Lower leg skin (tissue), 4 donors: ENCODE measurements around the gene GPR162. TPM values are rescaled to one million over a fixed set of nuclear protein-coding genes. Genes with fewer than 3 reads are reported as not detected.

Experiments
- DNase-seq, 2 donors: peaks; one replicate each; pipeline ENCODE4 v3.0.0-alpha.2; 2019; ENCODE audit warnings: low spot score in 2 of 2
- H3K4me3 ChIP-seq: fragments of 200-600 bp; sonication (generic); 2 replicates; pipeline ENCODE4 v1.5.1; 2017; ENCODE audit warnings: mild to moderate bottlenecking, low read depth; ENCODE audit not compliant: poor library complexity, severe bottlenecking
- POLR2A ChIP-seq, 2 donors: fragments of 450-650 bp; IDR thresholded peaks; one replicate each; pipeline ENCODE4 v1.6.1; 2016 to 2017; ENCODE audit warnings: antibody characterized with exemption in 2 of 2, mild to moderate bottlenecking in 1 of 2, moderate library complexity in 1 of 2
- WGBS, 2 donors: methylation state at CpG; one replicate each; pipeline ENCODE4 v1.1.5; 2018; 5-methylcytosine and 5-hydroxymethylcytosine counted together
- intact Hi-C: fragments of 100-400 bp; cut with DNase I; formaldehyde crosslinking; loops from one replicate; pipeline ENCODE4 v1.15.0; 2023; ENCODE audit warnings: low total_unique reads
- total RNA-seq, 4 donors: library from RNA; depleted of rRNA; stranded (reverse); fragments of >200 nt; gene quantifications; one replicate each; pipeline ENCODE4 v1.1.0, GENCODE V29; 2016
- TF ChIP-seq, protein P1 (sequence below), 3 donors: fragments of 450-650 bp; IDR thresholded peaks; one replicate each; pipeline ENCODE4 v1.5.1; 2016; ENCODE audit warnings: antibody characterized with exemption in 3 of 3, mild to moderate bottlenecking in 3 of 3, moderate library complexity in 2 of 3

GPR162 gene
- total RNA-seq, 4 donors from 2014 or later, result 0.65 to 1.4 (median 1.3) TPM; not detected in 1

DNA sequence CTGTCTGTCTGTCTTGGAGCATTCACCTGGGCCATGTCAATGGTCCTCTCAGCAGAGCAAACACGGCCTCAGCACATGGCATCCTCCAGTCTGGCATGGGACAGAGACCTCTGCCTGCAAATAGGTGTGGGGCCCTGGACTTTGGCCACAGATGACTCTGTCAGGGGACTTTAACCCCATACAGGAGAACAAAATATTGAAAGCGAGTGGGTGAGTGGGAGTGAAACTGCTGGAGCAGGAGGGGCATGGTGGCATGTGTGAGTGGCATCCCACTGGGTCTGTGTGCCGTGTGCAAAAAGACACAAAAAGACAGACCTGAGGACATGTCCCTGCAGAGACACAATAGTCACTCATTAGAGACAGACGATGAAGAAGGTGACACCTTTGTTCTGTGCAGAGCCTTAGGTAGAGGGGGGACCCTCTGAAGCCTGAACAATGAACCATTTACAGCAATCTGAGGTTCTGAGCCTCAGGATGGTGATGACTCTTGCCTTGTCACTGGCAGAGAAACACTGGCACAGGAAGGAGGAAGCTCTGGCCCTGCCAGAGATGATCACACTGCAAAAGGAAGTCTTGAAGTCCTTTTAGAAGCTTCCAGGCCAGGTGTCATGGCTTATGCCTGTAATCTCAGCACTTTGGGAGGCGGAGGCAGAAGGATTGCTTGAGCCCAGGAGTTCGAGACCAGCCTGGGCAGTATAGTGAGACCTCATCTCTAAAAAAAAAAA is 41.8 kb upstream of the GPR162 start:
- intact Hi-C loops, result loop anchor here (2.0 kb wide), 1 partner anchor 25 kb away; no protein-coding TSS in a partner anchor
- no peak overlapping the region for H3K4me3 ChIP-seq
- TF ChIP-seq, protein P1, sequence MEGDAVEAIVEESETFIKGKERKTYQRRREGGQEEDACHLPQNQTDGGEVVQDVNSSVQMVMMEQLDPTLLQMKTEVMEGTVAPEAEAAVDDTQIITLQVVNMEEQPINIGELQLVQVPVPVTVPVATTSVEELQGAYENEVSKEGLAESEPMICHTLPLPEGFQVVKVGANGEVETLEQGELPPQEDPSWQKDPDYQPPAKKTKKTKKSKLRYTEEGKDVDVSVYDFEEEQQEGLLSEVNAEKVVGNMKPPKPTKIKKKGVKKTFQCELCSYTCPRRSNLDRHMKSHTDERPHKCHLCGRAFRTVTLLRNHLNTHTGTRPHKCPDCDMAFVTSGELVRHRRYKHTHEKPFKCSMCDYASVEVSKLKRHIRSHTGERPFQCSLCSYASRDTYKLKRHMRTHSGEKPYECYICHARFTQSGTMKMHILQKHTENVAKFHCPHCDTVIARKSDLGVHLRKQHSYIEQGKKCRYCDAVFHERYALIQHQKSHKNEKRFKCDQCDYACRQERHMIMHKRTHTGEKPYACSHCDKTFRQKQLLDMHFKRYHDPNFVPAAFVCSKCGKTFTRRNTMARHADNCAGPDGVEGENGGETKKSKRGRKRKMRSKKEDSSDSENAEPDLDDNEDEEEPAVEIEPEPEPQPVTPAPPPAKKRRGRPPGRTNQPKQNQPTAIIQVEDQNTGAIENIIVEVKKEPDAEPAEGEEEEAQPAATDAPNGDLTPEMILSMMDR (IDR thresholded peaks at IDR 0.05), result no peak
- no peak for TF ChIP-seq POLR2A (IDR thresholded peaks at IDR 0.05)
- WGBS, 2 donors, result 75 to 76% methylated on average over 6 of the region's 6 CpGs
- no peak for DNase-seq

DNA sequence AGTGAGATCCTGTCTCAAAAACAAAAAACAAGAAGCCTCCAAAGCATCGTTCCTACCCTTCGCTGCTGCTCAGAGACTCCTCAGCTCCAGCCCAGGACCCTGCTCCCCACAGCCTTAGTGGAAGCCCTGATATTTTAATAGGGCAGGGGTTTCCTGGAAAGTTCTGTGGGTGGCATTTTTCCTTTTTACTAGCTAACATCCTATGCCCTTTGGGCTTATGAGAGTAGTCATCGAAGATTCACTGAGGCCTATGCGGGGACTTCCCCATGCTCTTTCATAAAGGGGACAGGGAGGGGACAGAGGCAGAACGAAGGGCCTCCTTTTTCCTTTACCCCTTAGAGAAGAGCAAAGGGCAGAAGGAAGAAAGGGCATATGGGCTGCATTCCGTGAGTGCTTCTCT is 41.0 kb upstream of the GPR162 start:
- intact Hi-C loops, result no loop called here
- 89 to 91% methylated on average over 6 of the region's 6 CpGs for WGBS, 2 donors

DNA sequence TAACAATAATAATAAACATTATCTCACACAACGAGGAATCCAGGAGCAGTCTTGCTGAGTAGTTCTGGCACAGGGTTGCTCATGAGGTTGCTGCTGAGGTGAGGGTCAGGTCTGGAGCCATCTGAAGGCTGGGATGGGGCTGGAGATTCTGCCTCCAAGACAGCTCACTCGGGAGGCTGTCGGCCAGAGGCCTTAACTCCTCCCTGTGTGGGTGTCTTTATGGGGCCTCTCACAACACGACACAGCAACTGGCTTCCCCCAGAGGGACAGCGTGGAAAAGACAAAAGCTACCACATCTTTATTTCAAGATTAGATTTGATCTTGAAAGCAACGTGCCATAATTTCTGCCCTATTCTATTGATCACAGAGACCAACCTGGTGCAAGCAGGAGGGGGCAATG is 39.5 kb upstream of the GPR162 start:
- 75 to 82% methylated on average over 6 of the region's 6 CpGs for whole genome bisulfite sequencing, 2 donors
- DNase-seq, result no peak
- TF ChIP-seq POLR2A (IDR thresholded peaks at IDR 0.05), result no peak
- TF ChIP-seq, protein P1 (IDR thresholded peaks at IDR 0.05), result no peak
- no peak overlapping the region for H3K4me3 ChIP-seq
- intact Hi-C loops, result no loop called here

More for the DNA sequence above, 41.0 kb upstream of the GPR162 start:
- no peak overlapping the region for H3K4me3 ChIP-seq
- no peak for DNase-seq
- TF ChIP-seq, protein P1 (IDR thresholded peaks at IDR 0.05), result no peak
- TF ChIP-seq POLR2A (IDR thresholded peaks at IDR 0.05), result no peak

DNA sequence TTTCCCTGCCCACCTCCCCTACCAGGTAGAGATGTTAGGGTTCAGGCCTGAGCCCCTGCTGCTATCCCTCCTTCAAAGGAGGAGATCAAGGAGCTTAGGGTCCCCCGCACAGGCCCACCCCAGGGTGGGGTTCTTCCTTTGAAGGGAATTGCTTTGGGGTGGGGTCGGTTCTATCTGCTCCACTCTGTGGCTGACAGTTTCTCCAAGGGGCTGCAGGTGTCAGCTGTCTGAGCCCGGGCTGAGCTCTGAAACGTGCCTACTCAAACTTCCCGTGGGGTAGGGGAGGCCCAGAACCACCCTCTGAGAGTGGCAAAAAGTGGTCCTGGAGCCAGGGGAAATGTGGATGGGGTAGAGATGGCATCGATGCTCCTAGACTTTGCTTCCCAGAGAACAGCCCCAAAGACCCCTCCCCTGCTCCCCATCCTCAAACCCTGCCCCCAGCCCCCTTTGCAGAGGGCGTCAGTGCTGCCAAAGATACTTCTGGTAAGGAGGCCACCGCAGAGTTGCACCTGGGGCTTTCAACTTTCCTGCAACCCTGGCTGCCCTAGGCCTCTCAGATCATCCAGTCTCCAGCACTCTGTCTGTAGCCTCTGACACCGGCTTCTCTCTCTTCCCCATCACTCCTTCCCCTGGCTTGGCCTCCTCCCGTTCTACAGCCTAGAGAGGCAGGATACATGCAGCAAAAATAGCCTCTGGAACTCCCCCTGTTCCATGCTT is 38.6 kb upstream of the GPR162 start:
- no peak for TF ChIP-seq POLR2A (IDR thresholded peaks at IDR 0.05)
- TF ChIP-seq, protein P1 (IDR thresholded peaks at IDR 0.05), result no peak
- 78 to 79% methylated on average over 10 of the region's 10 CpGs for WGBS, 2 donors
- DNase-seq, result no peak
- intact Hi-C loops, result no loop called here
- no peak overlapping the region for H3K4me3 ChIP-seq

DNA sequence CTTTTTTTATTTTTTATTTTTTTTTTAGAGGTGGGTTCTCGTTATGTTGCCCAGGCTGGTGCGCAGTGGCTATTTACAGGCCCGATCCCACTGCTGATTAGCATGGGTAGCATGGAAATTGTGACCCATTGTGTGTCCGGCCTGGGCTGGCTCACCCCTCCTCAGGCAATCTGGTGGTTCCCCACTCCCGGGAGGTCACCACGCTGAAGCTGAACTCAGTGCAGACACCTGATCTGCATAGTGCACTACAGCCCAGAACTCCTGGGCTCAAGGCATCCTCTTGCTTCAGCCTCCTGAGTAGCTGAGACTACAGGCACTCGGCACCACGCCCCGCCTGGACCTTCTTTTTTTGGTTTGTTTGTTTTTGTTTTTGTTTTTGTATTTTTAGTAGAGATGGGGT is 37.8 kb upstream of the GPR162 start:
- TF ChIP-seq, protein P1 (IDR thresholded peaks at IDR 0.05), result no peak
- TF ChIP-seq POLR2A (IDR thresholded peaks at IDR 0.05), result no peak
- WGBS, 2 donors, result 92 to 95% methylated on average over 9 of the region's 9 CpGs
- H3K4me3 ChIP-seq, result no peak overlapping the region
- DNase-seq, result no peak
- intact Hi-C loops, result no loop called here
